Measurements from ENCODE around the gene TMEM176A. TPM values are rescaled to one million over a fixed set of nuclear protein-coding genes. Genes with fewer than 3 reads are reported as not detected.
A peak's percentile ranks its signal among the peaks of the same experiment; 100 is the strongest.

The TMEM176A gene
- total RNA-seq, 1 donor from 2014 or later: 1.2 TPM

DNA sequence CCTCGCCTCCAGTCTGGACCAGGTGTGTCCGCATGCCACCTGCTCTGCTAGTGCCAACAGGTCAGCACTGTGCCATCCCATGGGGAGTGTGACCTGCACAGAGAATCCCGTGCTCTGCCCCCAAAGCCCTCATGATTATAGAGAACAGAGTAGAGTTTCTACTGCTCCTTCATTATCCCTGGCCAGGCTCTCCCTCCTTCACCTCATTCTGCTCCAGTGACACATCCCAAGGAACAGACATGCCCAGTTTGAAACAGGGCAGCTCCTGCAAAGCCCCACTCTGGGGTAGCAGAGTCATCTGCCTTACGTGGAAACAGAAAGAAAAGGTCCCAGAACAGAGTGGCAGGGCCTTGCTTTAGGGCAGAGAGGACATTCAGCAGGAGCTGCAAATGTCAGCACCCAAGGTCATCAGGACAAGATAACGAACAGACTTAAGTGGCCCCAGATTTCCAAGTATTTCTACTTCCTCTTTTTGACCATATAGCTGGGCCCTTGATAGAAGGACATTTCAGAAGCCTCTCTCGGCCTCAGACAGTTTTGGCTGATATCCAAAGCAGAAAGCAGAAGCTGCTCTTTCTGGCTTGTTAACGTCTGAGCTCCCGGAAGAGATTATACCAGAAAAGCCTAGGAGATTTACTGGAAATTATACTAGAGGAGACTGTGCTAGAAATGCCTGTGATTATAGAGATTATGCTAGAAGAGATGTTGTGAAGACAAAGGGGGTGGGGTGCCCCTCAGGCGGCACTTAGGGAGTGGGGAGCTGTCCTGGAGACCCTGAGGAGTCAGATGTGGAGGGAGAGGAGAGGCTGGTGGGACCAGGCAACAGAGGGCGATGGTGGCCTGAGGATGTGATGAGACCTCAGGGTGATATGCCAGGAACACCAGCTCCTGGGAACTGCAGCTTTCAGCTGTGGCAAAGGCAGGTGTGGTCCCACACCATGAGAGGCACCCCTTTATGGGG is 13.0 kb upstream of the TMEM176A start:
- FAIRE-seq (no peak), DNase-seq (ENCODE audit: low spot score in 2 of 2) (no peak)

DNA sequence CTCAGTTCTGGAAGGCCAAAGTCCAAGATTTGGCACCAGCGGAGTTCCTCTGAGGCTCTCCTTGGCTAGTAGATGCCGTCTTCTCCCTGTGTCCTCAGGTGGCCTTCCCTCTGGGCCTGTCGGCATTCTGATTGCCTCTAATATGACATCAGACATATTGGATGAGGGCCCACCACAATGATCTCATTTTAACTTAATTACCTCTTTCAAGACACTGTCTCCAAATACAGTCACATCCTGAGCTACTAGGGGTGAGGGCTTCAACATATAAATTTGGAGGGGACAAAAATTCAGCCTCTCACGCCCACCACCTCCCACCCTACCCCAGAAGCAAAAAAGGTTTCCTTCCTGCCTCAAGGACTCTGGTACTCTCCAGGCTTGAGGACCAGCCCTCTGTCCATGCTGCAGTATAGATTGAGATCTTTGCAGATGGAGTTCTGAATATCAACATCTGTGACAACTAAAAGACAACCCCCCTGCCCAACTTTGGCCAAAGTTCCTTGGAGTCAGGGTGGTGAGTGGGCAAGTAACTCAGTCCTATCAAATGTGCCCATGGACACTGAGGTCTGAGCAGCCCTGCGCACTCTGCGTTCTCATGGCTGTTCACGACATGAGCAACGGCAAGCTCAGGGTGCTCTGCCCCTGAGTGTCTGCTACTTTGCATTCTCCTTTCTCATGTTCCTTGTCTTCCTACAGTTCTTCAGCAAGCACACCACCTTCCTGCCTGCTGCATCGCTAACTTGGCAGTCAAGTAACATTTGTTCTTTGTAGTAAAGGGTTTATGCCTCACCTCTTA is 11.9 kb upstream of the TMEM176A start:
- DNase-seq (ENCODE audit: low spot score in 2 of 2) (no peak), FAIRE-seq (no peak)

DNA sequence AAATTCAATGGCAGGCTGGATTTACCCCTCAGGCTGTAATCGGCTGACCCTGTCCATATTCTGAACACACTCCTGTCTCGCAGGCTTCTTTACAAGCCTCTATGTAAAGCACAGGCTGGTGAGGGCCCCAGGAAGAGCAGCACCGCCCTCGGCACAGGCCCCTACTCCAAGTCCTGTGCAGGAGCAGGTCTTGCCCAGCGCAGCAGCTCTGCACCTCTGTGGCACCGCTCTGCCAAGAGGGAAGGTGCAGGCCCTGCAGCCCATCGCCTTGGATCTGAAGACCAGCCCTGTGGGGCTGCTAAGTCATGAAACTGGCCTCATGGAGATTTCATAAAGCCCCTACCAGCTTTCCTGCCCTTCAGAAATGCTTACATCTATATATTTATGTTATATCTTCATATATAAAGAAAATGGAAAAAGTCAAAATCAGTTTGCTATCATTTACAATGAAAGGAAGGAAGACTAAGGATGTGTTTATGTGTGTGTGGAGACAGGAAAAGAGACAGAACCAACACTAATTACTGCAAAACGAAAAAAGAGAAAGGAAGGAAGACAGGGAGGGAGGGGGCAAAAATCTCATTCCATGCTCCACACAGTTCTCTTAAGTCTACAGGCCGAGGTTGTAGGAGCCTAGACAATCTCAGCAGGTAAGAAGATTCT is 10.0 kb upstream of the TMEM176A start:
- no peak for FAIRE-seq
- no peak for DNase-seq (ENCODE audit: low spot score in 2 of 2)

DNA sequence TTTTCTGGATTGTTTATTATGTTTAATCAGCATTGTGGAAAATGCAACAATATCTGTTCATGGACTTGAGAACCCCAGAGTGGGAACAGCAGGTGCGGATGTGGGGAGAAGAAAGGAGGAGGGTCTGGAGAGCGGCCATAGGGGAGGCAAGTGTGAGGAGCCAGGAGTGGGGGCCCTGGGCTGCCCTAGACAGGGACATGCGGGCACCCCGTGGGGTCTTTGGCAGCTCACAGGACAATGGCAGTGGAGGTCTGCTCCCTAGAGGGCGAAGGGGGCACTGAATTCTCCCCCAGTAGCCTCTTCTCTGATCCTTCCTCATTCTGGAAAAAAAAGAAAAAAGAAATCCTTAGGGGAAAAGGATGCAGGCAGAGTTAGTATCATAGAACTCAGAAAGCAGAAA is 9.3 kb upstream of the TMEM176A start:
- FAIRE-seq (no peak), DNase-seq (ENCODE audit: low spot score in 2 of 2) (no peak)

DNA sequence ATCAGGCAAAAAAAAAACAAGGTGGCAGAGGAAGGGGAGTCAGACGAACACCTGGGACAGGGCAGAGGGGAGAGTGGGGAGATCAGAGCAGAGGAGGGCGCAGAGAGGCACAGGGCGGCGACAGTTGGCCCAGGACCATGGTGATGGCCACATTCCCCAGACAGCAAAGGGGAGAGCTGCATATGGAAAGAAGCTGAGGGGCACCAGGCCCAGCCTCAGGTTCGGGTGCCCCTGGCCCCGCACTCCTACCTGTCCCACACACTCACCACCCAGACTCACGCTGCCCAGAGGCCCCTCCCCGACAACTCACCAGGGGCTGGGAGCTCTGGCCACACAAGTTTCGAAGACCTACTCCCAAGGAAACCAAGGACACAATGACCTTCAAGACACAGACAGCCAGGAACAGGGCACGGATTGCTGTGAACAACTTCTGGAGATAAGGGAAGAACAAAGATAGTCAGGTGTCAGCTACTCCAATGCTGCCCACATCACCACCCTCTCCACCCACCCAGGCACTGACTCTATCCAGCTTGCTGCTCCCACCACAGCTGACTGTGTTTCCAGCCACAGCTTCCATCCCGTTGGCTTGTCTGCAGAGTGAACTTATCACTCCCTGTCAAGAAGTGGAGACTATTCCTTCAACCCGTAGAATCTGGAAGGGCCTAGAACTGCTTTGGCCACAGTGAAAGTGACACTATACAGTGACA is 8.7 kb upstream of the TMEM176A start:
- DNase-seq (ENCODE audit: low spot score in 2 of 2) (no peak), FAIRE-seq (no peak)

DNA sequence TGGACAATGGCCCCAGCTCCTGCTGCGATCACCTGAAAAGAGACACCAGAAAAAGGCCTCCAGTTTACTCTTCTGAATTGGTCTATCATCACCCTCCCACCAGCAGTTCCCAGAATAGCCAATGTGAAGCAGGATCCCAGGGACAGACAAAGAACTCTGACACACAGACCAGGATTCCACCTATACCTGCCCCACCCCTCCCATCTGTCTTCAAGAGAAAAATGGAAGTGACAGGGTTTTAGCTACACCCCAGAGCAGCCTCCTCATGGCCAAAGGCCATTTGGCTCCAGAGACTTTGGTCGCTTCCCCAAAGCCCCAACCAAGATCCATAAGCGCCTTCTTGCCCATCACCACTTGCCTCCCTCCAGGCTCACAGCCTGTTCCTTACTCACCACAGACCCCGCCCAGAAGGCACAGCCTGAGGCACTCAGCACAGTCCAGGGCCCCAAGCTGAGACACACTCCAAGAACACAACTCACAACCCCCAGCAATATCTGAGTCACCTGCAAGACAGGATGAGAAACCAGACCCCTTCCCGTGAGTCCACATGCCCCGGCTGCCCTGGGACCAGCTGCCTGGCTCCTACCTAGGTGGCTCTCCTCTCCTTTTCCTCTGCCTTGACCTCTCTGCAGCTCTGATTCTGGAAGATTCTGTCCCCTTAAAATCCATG is 6.9 kb upstream of the TMEM176A start:
- DNase-seq (ENCODE audit: low spot score in 2 of 2) (no peak), FAIRE-seq (no peak)

DNA sequence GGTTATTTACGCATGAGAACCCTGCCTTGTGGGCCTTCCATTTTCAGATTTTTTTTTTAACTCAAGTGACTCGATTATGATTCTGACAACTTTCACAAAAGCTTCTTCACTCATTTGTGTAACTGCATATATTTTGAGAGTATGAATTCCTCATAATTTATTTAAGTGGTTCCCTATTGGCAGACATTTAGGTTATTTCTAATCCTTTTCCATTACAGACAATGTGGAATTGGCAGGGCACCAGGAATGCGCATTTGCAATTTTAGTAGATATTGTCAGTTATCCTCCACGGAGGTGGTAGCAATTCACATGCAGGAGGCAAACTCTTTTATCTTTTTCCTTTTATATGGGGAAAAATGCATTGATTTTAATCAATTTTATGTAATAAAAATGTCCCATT is 2.9 kb upstream of the TMEM176A start:
- FAIRE-seq (no peak), DNase-seq (ENCODE audit: low spot score in 2 of 2) (no peak)

DNA sequence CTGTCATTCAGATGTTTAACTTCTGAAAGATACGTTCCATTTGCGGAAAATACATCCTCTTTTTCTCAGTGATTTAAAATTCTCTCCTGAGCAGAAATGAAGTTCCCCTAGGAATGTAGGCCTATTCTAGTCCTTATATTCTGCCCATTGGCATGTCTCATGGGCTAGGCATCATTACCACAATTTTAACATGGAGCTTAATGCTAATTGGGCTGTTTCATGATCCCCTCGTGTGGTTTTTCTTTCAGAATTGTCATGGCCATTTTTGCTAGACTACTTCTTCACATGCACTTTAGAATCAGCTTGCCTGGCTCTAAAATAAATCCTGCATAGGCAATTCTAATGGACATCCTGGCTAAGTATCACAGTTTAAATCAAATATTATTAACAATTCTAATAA is 1.4 kb upstream of the TMEM176A start:
- FAIRE-seq (no peak), DNase-seq (ENCODE audit: low spot score in 2 of 2) (no peak)

DNA sequence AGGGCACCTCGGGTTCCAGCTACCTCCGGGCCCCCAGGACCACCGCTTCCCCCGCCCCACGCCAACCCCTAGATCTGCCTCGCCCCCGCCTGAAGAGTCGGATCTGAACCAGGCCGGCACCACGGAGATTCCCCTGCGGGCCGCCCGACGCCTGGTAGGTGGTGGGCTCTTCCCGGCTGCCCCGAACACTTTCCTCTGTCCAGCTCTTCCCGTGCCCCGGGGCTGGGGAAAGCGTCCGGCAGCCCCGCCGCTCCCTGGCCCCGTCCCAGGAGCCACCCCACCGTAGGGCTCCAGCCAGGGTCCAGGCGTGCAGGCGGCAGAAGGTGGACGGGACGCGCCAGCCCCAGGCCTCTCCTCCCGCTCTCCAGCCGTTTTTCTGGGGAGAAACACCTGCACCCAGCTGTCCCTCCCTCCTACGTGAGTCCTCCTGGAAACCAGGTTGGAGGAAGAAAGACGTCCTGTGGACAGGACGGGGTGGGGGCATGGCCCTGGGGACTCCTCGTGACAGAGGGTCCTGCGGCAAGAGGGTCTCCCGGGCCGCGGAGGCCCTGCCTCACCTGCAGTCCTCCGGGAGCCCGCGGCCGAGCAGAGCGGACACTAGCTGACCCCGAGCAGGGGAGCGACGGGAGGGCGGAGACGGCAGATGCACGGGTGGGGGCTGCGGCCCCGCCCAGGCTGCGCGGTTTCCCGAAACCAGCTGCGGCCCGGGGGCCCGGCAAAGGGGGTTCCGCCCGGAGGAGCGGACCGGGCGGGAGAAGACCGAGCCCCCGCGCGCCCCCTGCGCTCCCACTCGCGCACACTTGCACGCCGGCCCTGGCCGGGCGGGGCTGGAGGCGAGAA is 608 bp upstream of the TMEM176A start, which contains the start of gene TMEM176B:
TMEM176B (minus strand) TSS at position 624 of the 840 bp plus-strand sequence. CDS start 3,795 bp downstream, outside the sequence.
- FAIRE-seq (no peak), DNase-seq (ENCODE audit: low spot score in 2 of 2) (peak; percentile 68 to 73)

DNA sequence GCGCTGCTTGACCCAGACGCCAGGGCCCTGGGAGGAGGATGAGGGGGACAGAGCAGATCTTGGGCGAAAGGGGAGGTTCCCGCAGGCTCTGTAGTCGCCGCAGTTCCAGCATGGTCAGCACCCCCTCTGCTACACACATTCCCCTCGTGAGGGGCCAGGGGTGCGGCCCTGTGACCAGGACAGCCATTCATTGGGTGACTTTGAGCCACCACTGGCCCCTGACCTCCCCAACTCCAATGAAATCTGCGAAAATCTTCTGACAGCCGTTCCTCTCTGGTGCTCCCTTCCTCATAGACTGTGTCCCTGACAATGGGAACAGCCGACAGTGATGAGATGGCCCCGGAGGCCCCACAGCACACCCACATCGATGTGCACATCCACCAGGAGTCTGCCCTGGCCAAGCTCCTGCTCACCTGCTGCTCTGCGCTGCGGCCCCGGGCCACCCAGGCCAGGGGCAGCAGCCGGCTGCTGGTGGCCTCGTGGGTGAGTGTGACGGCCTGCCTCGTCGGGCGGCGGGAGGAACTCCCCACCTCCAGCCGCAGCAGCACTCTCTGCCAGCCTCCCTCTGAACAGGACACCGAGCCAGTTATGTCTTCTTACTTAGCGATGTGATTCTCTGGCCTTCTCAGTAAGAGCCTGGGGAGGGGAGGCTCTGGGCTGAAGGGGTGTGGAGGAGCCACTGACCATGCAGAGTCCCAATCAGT is 825 bp downstream of the TMEM176A start:
- no peak for FAIRE-seq

DNA sequence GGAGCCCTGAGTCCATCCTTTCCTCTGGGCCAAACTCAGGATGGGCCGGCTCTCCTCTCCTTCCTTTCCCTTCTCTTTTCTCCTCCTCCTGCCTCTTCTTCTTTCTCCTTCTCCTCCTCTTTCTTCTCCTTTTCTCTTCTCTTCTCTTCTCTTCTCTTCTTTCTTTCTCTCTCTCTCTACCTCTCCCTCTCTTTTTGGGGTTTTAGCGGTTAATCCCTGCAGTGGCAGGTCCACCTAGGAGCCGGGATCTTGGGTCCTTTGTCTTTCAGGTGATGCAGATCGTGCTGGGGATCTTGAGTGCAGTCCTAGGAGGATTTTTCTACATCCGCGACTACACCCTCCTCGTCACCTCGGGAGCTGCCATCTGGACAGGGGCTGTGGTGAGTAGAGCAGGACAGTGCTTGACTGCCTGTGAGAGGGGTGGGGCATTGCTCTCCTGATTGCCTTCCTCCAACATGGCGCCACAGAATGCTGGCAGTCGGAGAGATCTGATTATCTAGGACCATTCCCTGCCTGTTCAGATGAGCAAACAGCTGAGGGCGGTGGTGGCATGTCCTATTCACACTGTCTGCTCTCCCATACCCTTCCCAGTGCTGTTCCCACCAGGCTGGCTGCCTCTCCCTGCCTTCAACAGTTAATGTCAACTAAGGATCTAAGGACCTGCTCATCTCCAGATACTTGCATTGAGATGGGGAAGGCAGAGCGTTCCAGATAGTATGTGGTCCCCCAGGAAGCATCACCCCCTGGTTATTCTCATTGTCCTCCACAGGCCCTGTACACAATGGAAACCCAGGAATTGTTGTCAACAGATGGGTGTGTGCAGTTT is 1.6 kb downstream of the TMEM176A start:
- no peak for DNase-seq (ENCODE audit: low spot score in 2 of 2)
- FAIRE-seq: no peak

More for the DNA sequence above, 825 bp downstream of the TMEM176A start:
- peak; percentile 23 to 44 for DNase-seq (ENCODE audit: low spot score in 2 of 2)

DNA sequence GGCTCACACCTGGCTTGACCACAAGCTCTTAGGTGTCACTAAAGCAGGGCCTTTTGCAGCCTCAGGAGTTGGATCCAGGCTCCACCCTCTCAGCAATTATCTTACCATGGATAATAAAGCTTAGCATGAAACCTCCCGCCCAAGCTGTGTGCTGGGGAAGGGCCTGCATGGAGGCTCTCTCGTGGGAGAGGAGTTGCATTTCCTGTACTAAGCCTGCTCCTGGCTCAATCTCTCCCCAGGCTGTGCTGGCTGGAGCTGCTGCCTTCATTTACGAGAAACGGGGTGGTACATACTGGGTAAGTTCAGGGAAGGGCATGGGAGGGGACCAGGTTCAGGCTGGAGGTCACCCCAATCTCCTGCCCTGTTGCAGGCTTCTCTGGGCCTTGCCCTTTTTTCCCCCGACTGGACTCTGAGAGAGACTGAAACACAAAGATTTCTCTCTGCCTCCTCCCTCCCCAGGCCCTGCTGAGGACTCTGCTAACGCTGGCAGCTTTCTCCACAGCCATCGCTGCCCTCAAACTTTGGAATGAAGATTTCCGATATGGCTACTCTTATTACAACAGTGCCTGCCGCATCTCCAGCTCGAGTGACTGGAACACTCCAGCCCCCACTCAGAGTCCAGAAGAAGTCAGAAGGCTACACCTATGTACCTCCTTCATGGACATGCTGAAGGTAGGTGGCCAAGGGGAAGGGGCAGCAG is 2.7 kb downstream of the TMEM176A start:
- FAIRE-seq: no peak
- no peak for DNase-seq (ENCODE audit: low spot score in 2 of 2)

DNA sequence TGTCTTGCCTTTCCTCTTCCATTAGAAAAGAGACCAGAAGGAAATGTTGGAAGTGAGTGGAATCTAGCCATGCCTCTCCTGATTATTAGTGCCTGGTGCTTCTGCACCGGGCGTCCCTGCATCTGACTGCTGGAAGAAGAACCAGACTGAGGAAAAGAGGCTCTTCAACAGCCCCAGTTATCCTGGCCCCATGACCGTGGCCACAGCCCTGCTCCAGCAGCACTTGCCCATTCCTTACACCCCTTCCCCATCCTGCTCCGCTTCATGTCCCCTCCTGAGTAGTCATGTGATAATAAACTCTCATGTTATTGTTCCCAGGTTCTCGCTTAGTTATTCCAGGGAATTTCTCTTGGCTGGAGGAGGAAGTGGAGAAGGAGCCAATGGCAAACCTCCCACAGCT is 4.2 kb downstream of the TMEM176A start:
- no peak for FAIRE-seq
- DNase-seq (ENCODE audit: low spot score in 2 of 2): no peak

DNA sequence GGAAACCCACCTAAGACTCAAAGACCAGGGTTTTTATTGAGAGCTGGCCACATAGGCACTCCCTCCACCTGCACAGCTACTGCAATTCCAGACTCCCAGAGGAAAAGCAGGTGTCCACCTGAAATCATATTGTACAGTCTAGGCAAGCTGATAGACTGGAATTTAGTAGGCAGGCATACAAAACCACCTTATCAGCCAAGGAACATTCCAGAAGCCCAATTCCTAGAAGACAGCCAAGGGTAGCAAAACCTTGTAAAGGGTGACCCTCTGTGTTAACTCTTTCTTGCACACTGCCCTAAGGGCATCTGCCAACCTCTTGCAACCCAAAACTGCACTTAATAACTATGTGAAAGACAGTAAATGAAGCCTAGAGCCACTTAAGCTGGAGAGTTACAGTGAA is 5.3 kb downstream of the TMEM176A start:
- FAIRE-seq (no peak), DNase-seq (ENCODE audit: low spot score in 2 of 2) (no peak)

DNA sequence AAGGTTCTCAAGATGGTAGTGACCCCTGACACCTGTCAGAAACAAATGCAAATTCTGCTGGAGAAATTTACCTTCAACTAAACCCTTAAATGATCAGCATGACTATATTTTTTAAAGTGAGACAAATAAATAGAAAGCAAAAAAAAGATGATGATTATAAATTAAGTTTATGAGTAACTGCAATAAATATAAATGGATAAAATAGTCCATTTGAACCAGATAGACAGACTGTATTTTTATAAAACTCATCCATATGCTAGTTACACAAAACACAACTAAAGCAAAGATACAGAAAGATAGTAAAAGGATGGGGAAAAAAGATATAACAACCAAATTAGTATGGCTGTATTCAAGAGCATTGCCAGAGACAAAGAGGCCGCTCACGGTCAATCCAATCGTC is 5.9 kb downstream of the TMEM176A start:
- no peak for FAIRE-seq

DNA sequence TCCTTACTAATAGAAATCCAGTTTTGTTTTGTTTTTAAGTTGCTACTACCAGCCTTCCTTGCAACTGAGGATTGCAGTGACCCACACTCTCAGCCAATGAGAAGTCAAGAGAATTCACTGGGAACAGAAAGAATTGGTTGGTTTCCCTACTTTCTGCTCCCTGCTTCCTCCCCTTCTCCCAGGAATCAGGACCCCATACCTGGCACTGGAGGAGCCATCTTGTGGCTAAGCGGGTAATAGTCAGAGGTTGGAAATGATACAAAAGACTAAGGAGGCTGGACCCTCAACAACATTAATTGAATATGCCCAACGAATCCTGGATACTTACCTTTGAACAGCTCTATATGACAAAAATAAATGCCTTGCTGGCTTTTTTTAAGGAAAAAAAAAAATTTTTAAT is 6.3 kb downstream of the TMEM176A start:
- DNase-seq (ENCODE audit: low spot score in 2 of 2) (no peak), FAIRE-seq (no peak)

More for the DNA sequence above, 5.9 kb downstream of the TMEM176A start:
- DNase-seq (ENCODE audit: low spot score in 2 of 2): no peak
